GM20000 (cell line): ENCODE measurements around the gene B3GNT2.

Source experiments
- DNase-seq: peaks from one replicate; pipeline ENCODE4 v3.0.0; 2012; ENCODE audit warnings: low spot score
- TF ChIP-seq, protein P1 (sequence below): IDR thresholded peaks from 2 replicates; pipeline ENCODE4 v1.5.1; 2012; ENCODE audit warnings: mild to moderate bottlenecking, control low read depth; ENCODE audit errors: extremely low read depth, missing control alignments

B3GNT2 gene

DNA sequence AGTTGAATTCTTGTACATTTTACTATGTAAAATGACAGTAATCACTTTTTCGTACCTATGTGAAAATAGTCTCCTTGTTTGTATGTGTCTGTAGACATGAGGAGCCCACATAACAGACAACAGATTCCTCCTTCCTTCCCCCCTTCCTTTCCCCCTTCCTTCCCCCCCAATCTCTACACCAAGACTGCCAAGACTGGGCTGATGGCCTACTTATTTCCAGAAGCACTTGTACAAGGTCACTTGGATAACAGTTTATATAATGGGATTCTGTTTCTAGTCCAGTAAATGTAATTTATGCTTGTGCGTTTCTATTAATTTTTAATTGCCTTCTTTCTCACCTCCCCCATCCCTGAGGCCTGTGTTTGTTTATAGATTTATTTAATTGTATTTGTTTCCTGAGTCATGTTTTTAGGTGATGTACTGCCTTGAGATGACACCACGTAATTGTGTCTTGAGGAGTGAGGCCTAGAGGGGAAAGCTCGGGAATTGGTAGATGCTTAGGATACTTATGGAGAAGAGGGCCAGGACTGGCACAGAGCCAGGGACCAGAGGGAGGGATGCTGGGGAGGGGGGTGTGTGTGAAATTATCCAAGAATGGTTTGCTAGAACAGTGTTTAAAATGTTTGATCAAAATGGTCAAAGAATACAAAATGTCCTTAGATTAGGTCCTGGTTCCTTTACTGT lies 12.3 kb downstream of the B3GNT2 start:
- DNase-seq: no peak
- TF ChIP-seq, protein P1, sequence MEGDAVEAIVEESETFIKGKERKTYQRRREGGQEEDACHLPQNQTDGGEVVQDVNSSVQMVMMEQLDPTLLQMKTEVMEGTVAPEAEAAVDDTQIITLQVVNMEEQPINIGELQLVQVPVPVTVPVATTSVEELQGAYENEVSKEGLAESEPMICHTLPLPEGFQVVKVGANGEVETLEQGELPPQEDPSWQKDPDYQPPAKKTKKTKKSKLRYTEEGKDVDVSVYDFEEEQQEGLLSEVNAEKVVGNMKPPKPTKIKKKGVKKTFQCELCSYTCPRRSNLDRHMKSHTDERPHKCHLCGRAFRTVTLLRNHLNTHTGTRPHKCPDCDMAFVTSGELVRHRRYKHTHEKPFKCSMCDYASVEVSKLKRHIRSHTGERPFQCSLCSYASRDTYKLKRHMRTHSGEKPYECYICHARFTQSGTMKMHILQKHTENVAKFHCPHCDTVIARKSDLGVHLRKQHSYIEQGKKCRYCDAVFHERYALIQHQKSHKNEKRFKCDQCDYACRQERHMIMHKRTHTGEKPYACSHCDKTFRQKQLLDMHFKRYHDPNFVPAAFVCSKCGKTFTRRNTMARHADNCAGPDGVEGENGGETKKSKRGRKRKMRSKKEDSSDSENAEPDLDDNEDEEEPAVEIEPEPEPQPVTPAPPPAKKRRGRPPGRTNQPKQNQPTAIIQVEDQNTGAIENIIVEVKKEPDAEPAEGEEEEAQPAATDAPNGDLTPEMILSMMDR: no peak

DNA sequence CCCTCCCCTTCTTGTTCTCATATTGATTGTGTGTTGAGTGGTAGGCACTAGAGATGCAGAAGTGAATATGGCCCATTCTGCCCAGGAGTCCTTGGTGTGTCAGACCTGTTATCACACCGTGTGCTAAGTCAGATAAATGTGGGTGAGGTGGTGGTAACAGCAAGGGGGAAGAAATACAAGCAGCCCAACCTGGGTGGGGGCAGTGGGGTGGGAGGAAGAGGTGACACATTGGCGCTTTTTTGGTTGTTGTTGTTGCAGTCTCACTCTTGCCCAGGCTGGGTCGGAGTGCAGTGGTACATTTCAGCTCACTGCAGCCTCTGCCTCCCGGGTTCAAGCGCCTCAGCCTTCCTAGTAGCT lies 12.8 kb downstream of the B3GNT2 start:
- DNase-seq: no peak

GRCh38 chr2:62209427-62209991 lies 13.6 kb downstream of the B3GNT2 start:
- TF ChIP-seq, protein P1: no peak

More for the DNA sequence above, 12.8 kb downstream of the B3GNT2 start:
- TF ChIP-seq, protein P1: no peak

DNA sequence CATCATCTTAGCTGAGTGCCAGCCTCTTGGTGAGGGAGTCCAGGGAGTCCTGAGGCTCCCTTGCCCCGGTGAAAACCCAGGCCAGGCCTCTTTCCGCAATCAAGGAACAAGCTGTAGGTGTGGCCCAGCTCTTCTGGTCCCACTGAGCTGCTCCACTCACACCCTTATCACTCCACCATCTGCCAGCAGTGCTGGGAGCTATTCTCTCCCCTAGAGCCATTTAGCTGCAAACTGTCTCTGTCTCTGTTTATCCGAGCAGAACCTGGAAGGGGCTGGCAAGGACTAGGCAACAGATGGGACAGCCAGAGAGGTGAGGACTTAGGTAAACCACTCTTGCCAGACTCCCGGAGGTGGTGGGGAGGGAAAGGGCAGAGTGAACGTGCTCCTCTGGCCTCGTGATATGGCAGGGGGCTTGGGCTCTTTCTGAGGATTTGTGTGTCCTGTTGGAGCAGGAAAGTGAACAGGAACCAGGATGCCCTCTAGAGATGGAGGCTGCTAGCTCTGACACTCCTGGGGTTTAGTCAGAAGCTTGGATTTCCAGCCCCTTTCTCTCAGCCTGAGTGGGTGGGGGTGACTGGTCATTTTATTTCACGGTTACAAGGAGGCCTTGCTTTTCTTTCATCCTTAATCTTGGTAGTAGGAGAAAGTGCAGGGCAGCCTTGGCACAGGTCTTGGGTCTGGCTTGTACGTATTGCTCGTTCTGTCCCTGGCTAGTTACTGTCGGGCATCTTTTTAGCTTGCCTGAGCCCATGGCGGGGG lies 19.6 kb downstream of the B3GNT2 start:
- no peak for DNase-seq
- TF ChIP-seq, protein P1: no peak

More at GRCh38 chr2:62209427-62209991, 13.6 kb downstream of the B3GNT2 start:
- DNase-seq: no peak

DNA sequence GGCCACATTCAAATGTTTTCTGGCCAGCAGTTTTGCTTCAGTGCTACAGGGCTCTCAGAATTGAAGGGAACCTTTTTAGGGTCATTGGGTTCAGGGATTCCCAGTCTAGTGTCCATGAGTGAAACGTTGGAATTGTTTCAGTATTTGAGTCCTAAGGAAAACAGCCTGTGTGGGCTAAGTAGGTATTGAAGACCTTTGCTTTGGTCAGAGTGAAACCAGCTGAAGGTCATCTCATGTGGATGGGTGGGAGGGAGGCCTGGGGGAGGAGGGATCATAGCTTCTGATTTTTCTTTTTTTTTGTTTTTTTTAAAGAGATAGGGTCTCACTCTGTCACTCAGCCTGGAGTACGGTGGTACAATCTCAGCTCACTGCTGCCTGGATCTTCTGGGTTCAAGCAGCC lies 20.2 kb downstream of the B3GNT2 start:
- DNase-seq: no peak
- TF ChIP-seq, protein P1: no peak

DNA sequence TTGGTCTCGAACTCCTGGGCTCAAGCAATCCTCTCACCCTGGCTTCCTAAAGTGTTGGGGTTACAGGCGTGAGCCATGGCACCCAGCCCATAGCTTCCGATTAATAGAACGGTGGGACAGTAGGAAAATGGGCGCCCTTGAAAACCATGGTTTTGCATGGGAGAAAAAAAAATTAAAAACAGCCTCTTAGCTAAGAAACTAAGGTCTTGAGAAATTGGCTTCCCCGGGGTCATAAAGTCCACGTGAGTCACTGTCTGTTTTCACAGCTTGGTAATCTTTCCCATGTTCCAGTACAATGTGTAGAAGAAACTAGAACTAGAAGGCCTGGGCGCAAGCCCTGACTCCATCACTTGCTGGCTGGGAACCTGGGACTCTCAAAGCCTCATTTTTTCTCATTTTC lies 20.7 kb downstream of the B3GNT2 start:
- no peak for DNase-seq
- TF ChIP-seq, protein P1: no peak

- TF ChIP-seq, protein P1: no peak
- no peak for DNase-seq
Observed at GRCh38 chr2:62217421-62217820, 21.5 kb downstream of the B3GNT2 start.
